Panc1 (cell line): Measurements from ENCODE around the gene NUMBL.

ENCODE experiments used
- POLR2AphosphoS5 ChIP-seq: IDR thresholded peaks from 2 replicates; pipeline ENCODE4 v1.6.1; 2012; ENCODE audit warnings: mild to moderate bottlenecking, low read depth, low read length, moderate library complexity
- SIN3A ChIP-seq: IDR thresholded peaks from 2 replicates; pipeline ENCODE4 v1.6.1; 2012; ENCODE audit warnings: low read depth, mild to moderate bottlenecking, low read length, moderate library complexity, borderline replicate concordance; ENCODE audit not compliant: insufficient read depth
- TF ChIP-seq, protein P1 (sequence below): fragments of 450-650 bp; IDR thresholded peaks from 2 replicates; pipeline ENCODE4 v1.5.1; 2017; ENCODE audit warnings: mild to moderate bottlenecking
- TF ChIP-seq, protein P2 (sequence below), 2 experiments: IDR thresholded peaks; 2 replicates each; pipeline ENCODE4 v1.6.1; 2011 to 2012; ENCODE audit warnings: low read depth in 2 of 2, control low read depth in 1 of 2, low read length in 1 of 2, mild to moderate bottlenecking in 1 of 2, moderate library complexity in 1 of 2; ENCODE audit not compliant: insufficient read depth in 1 of 2

DNA sequence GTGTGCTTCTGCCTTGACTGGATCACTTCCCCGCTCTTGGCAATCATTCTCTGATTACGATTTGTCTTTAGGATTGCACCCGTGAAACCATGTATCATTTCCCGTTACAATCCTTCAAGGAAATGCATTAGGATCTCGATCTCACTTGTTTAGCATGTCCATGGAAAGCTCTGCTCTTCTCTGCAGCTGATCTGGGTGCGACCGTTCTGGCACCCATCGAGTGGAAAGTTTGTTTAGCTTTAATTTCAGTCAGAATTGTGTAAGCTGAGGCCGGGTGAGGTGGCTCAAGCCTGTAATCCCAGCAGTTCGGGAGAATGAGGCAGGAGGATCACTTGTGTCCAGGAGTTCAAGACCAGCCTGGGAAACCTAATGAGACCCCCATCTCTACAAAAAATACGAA lies 30.9 kb downstream of the NUMBL start:
- TF ChIP-seq, protein P1, sequence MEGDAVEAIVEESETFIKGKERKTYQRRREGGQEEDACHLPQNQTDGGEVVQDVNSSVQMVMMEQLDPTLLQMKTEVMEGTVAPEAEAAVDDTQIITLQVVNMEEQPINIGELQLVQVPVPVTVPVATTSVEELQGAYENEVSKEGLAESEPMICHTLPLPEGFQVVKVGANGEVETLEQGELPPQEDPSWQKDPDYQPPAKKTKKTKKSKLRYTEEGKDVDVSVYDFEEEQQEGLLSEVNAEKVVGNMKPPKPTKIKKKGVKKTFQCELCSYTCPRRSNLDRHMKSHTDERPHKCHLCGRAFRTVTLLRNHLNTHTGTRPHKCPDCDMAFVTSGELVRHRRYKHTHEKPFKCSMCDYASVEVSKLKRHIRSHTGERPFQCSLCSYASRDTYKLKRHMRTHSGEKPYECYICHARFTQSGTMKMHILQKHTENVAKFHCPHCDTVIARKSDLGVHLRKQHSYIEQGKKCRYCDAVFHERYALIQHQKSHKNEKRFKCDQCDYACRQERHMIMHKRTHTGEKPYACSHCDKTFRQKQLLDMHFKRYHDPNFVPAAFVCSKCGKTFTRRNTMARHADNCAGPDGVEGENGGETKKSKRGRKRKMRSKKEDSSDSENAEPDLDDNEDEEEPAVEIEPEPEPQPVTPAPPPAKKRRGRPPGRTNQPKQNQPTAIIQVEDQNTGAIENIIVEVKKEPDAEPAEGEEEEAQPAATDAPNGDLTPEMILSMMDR, result no peak
- TF ChIP-seq, protein P2, sequence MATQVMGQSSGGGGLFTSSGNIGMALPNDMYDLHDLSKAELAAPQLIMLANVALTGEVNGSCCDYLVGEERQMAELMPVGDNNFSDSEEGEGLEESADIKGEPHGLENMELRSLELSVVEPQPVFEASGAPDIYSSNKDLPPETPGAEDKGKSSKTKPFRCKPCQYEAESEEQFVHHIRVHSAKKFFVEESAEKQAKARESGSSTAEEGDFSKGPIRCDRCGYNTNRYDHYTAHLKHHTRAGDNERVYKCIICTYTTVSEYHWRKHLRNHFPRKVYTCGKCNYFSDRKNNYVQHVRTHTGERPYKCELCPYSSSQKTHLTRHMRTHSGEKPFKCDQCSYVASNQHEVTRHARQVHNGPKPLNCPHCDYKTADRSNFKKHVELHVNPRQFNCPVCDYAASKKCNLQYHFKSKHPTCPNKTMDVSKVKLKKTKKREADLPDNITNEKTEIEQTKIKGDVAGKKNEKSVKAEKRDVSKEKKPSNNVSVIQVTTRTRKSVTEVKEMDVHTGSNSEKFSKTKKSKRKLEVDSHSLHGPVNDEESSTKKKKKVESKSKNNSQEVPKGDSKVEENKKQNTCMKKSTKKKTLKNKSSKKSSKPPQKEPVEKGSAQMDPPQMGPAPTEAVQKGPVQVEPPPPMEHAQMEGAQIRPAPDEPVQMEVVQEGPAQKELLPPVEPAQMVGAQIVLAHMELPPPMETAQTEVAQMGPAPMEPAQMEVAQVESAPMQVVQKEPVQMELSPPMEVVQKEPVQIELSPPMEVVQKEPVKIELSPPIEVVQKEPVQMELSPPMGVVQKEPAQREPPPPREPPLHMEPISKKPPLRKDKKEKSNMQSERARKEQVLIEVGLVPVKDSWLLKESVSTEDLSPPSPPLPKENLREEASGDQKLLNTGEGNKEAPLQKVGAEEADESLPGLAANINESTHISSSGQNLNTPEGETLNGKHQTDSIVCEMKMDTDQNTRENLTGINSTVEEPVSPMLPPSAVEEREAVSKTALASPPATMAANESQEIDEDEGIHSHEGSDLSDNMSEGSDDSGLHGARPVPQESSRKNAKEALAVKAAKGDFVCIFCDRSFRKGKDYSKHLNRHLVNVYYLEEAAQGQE (IDR thresholded peaks at IDR 0.05; ENCODE audit: insufficient read depth in 1 of 2, low read depth in 2 of 2, low read length in 1 of 2), result no peak
- TF ChIP-seq POLR2AphosphoS5, result no peak
- no peak for TF ChIP-seq SIN3A
